Activated CD4-positive, alpha-beta T cell treated with anti-CD3 and anti-CD28 coated beads for 1 hour (primary cell): ENCODE results near the gene ZNF678.
"Not testable (repeated sequence)": the region's sequence is repeated elsewhere in the genome, so short reads cannot be mapped to it uniquely, and the experiment has no call there.

ENCODE experiments used
- DNase-seq: peaks from one replicate; pipeline ENCODE4 v3.0.0-alpha.2; 2020

The ZNF678 gene

GRCh38 chr1:227563324-227564201 lies at the start of gene ZNF678:
Gene ZNF678, plus strand, starts transcription at chr1:227563556. Its CDS starts 87,436 bp downstream, at chr1:227650992.
- peak; percentile 71 for DNase-seq

GRCh38 chr1:227518876-227519275 lies 44.5 kb upstream of the ZNF678 start:
- no peak for DNase-seq

DNA sequence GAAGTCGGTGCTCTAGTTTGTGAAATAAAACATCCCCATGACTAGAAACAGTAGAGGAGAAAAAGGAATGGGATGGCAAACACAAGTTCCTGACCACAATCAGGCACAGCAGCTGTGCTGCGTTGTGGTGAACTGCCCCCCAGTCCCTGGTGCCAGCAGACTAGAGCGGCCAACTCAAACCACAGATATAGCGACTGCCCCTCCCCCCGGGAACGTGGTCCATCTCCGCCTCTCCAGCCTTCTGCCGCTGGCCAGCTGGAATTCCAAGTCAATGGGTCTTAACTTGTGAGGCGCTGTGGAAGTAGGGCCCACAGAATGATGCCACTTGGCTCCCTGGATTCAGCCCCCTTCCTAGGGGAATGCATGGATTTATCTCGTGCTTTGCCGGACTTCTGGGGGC lies 41.6 kb upstream of the ZNF678 start:
- no peak for DNase-seq

DNA sequence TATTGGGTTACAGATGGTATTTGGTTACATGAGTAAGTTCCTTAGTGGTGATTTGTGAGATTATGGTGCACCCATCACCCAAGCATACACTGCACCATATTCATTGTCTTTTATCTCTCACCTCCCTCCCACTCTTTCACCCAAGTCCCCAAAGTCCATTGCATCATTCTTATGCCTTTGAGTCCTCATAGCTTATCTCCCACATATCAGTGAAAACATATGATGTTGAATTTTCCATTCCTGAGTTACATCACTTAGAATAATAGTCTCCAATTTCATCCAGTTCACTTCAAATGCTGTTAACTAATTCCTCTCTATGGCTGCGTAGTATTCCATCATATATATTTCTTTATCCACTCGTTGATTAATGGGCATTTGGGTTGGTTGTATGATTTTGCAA lies 36.8 kb upstream of the ZNF678 start:
- no peak for DNase-seq

DNA sequence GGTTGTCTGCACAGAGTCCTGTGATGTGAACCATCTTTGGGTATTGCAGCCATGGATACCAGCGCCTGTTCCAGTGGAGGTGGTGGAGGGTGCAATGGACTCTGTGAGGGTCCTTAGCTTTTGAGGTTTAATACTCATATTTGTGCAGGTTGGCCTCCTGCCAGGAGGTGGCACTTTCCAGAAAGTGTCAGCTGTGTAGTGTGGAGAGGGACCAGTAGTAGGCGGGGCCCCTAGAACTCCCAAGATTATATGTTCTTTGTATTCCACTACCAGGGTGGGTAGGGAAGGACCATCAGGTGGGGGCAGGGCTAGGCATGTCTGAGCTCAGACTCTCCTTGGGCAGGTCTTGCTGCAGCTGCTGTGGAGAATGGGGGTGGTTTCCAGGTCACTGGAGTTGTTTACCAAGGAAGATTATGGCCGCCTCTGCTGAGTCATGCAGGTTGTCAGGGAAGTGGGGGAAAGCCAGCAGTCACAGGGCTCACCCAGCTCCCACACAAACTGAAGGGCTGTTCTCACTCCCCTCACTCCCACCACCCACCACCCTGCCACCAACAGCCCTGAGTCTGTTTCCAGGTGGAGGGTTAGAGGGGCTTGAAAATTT lies 31.2 kb upstream of the ZNF678 start:
- DNase-seq = no peak

- no peak for DNase-seq
These were observed 22.9 kb upstream of the ZNF678 start for GRCh38 chr1:227540170-227541098.

- no peak for DNase-seq
These were observed 22.2 kb upstream of the ZNF678 start for GRCh38 chr1:227541129-227541528.

GRCh38 chr1:227541796-227542152 lies 21.6 kb upstream of the ZNF678 start:
- DNase-seq = no peak

DNA sequence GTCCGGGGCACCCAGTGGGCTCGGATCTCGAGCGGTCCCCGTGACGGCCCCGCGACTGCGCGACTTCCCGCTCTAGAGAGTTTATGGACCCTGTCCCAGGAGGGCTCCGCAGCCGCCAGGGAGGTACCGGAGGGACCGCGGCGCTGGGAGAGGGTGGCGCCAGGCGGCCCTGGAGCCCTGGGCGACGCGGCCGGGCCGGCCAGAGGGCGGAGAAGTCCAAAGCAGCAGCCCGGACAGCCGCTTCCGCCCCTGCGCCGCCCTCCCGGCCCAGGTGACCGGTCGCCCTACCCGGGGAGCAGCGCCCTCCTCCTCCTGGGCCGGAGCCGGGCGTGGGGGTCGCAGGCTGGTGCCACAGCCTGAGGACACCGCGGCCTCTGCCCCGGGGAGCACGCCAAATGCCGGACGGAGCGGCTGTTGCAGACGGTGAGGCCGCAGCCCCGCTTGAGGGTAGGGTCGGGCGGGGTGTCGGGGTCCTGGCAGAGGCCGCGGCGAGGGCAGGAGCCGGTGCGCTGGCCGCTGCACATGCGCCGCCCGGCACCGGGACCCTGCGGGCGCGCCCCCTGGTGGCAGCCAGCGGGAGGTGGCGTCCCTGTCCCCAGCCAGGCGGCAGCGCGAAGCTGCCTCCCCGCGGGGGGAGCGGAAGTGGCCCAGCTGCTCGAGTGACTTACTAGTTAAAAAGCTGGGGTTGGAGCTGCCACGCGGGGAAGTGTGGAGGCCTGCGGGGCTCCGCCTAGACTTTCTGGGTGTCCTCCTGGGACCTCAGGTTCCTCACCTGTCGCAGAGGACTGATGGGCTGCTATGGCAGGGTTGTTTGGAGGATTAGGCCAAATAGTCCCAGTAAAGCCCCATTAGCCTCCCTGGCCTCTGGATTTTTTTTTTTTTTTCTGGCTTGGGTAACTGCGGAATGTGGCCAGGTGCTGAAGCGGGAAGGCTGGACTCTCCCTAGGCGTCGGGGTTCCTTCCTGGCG lies 20.9 kb upstream of the ZNF678 start:
- peak; percentile 84 for DNase-seq

DNA sequence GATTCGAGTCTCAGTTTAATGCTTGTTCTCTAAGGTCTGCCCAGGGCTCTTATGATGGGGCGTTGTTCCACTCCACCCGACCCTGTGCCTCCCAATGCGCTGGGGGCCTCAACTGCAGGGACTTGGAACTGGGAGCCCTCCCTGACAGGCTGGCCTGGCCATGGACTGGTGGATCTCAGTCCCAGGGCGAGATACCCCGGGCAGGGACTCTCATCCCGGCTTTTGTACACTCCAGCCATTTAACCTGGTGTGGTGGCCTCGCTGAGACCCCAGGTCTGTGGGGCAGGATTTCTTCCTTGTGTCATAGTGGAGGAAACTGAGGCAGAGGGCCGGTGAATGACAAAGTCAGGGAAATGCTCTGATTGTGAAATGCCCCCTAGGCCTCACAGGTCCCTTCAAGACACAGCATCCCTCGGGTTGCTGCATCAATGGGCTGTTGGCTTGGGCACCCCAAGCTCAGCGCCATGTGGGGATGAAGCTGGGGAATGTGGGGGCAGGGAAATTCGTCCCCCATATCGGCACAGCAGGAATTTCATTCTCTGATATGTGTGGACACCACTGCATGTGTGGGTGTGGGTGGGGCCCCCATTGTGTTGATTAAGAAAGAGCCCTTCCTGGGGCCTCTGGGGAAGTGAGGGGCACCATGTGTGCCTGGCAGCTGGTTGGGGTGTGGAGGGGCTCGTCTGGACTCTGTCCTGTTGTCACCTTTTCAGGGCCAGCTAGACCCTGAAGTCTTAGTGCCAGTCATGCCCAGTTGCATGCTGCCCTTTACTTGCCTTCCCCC lies 19.9 kb upstream of the ZNF678 start:
- DNase-seq = no peak

- DNase-seq = no peak
These were observed 19.0 kb upstream of the ZNF678 start for GRCh38 chr1:227544067-227545050.

DNA sequence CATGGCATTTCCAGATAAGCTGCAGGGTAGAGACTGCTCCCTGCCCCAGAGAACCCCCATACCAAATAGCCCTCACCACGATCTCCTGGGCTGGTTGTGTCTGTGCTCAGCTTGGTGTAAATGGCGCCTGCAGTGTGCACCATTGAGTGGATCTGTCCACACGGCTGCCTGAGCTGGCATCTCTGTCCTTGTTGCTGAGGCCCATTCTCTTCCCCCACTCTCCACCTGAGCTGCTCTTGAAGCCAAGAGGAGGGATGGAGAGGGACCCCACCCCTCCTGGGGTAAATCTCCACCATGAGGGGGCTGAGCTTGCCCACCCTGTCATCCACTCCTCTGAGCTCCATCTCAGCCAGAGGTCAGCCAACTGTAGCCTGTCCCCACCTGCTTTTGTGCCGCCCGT lies 18.0 kb upstream of the ZNF678 start:
- no peak for DNase-seq

DNA sequence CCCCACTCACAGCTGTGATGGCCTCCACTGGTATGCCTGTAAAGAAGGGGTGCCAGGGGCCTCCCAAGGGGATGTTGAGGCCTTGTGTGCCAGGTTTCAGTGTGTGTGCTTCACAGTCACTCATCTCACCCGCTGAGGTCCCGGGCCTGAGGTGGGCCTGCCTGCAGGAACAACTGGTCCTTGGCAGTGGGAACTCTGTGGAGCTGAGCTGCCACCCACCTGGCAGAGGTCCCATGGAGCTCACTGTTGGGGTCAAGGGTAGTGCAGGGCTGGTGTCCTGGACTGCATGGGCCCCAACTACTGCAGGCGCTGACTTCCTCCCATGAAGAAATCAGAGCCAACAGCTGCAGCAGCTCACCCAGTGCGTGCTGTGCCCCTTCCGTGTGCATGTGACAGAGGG lies 17.3 kb upstream of the ZNF678 start:
- no peak for DNase-seq

- no peak for DNase-seq
These were observed 16.6 kb upstream of the ZNF678 start for GRCh38 chr1:227546598-227547309.

GRCh38 chr1:227547310-227548118 lies 15.8 kb upstream of the ZNF678 start:
- DNase-seq = no peak

DNA sequence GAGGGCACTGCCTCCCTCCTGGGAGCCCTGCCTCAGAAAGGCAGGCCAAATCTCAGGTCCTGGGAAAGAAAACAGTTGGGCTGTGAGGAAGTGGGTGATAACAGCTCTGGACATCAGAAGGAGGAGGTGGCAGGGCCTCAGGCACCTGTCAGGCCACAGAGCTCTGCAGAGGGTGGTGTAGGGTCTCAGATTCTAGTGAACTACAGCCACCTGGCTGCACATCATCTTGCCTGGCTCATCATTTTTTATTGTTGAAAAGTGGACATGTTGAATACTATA lies 15.3 kb upstream of the ZNF678 start:
- no peak for DNase-seq

DNA sequence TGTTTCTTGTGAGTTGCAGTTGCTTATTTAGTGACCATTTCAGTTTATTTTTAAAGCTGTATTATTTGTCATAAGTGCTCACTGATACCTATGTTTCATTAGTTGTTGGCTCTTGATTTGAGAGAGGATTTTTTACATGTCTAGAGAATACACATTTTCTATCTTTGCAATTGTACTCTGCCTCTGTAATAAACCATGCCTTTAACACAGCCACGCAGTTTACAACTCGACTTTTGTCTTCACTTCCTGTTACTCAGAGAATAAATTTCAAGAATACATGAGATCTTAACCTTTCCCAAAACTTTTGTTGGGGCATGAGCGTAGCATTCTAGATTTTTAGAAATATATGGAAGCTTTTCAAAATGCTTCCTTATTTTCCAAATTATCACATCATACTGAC lies 14.9 kb upstream of the ZNF678 start:
- no peak for DNase-seq

GRCh38 chr1:227549892-227550291 lies 13.5 kb upstream of the ZNF678 start:
- no peak for DNase-seq

- not testable (repeated sequence) for DNase-seq
These were observed 11.5 kb upstream of the ZNF678 start for GRCh38 chr1:227551881-227552280.
